ENCODE results near the gene ZNF548.

DNA sequence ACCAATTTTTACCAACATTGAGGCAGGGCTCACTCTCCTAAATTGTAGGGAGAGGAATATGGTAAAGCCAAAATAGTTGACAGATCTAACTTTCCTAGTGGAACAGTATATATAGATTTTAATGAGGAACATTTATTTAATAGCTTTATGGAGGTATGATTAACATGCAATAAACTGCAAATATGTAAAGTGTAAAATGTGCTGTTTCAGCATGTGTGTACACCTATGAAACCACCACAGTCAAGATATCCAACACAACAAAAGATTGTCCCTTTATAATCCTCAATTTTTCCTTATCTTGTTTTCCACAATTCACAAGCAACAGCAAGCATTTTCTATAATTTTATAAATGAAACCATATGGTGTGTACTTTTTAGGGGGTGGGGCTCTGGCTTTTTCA, 30.4 kb upstream of the ZNF548 start:
- TF ChIP-seq, protein P1, sequence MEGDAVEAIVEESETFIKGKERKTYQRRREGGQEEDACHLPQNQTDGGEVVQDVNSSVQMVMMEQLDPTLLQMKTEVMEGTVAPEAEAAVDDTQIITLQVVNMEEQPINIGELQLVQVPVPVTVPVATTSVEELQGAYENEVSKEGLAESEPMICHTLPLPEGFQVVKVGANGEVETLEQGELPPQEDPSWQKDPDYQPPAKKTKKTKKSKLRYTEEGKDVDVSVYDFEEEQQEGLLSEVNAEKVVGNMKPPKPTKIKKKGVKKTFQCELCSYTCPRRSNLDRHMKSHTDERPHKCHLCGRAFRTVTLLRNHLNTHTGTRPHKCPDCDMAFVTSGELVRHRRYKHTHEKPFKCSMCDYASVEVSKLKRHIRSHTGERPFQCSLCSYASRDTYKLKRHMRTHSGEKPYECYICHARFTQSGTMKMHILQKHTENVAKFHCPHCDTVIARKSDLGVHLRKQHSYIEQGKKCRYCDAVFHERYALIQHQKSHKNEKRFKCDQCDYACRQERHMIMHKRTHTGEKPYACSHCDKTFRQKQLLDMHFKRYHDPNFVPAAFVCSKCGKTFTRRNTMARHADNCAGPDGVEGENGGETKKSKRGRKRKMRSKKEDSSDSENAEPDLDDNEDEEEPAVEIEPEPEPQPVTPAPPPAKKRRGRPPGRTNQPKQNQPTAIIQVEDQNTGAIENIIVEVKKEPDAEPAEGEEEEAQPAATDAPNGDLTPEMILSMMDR (IDR thresholded peaks at IDR 0.05; ENCODE audit: insufficient read depth, low read depth, low read length), result no peak
- TF ChIP-seq EZH2 (IDR thresholded peaks at IDR 0.05; ENCODE audit: insufficient read depth, low read length), result no peak

All from astrocyte (in vitro differentiated cells and primary cell).